GM21737 (cell line): ENCODE data around the gene C11orf54.

Source experiments
- ATAC-seq: cut with Tn5 transposase; IDR thresholded peaks from one replicate; pipeline ENCODE4 v1.9.1; 2021; ENCODE audit warnings: mild to moderate bottlenecking, moderate library complexity; ENCODE audit not compliant: unreplicated experiment

The C11orf54 gene

GRCh38 chr11:93741094-93741881 is at the start of gene C11orf54, which contains the start of gene TAF1D:
Gene C11orf54, plus strand, starts transcription at chr11:93741672. Its CDS starts 5,722 bp downstream, at chr11:93747394.
Gene TAF1D, minus strand, starts transcription at chr11:93741495. Its CDS starts 2,191 bp downstream, at chr11:93739304.
- peak; percentile 91 for ATAC-seq

- ATAC-seq, result no peak
Observed at GRCh38 chr11:93694109-93694508, 47.4 kb upstream of the C11orf54 start.

- no peak for ATAC-seq
Observed at GRCh38 chr11:93694557-93694956, 46.9 kb upstream of the C11orf54 start.

GRCh38 chr11:93697611-93698010 is 43.9 kb upstream of the C11orf54 start:
- ATAC-seq, result no peak

GRCh38 chr11:93700830-93701229 is 40.6 kb upstream of the C11orf54 start:
- no peak for ATAC-seq

- no peak for ATAC-seq
Observed at GRCh38 chr11:93704237-93704636, 37.2 kb upstream of the C11orf54 start.

GRCh38 chr11:93710239-93710638 is 31.2 kb upstream of the C11orf54 start:
- ATAC-seq, result no peak

- ATAC-seq, result no peak
Observed at GRCh38 chr11:93712678-93713077, 28.8 kb upstream of the C11orf54 start.

GRCh38 chr11:93715797-93716396 is 25.6 kb upstream of the C11orf54 start:
- ATAC-seq, result no peak

- ATAC-seq, result no peak
Observed at GRCh38 chr11:93717501-93717900, 24.0 kb upstream of the C11orf54 start.

GRCh38 chr11:93718057-93718563 is 23.4 kb upstream of the C11orf54 start:
- peak; percentile 89 for ATAC-seq

GRCh38 chr11:93719310-93719709 is 22.2 kb upstream of the C11orf54 start:
- ATAC-seq, result no peak

GRCh38 chr11:93720522-93720921 is 20.9 kb upstream of the C11orf54 start:
- ATAC-seq, result no peak

GRCh38 chr11:93724089-93724488 is 17.4 kb upstream of the C11orf54 start:
- ATAC-seq, result no peak

- no peak for ATAC-seq
Observed at GRCh38 chr11:93727985-93728791, 13.3 kb upstream of the C11orf54 start.

GRCh38 chr11:93728792-93729128 is 12.7 kb upstream of the C11orf54 start:
- no peak for ATAC-seq

GRCh38 chr11:93729129-93729616 is 12.3 kb upstream of the C11orf54 start:
- ATAC-seq, result no peak

- ATAC-seq, result no peak
Observed at GRCh38 chr11:93730108-93731107, 11.1 kb upstream of the C11orf54 start.

GRCh38 chr11:93732237-93732892 is 9.1 kb upstream of the C11orf54 start:
- ATAC-seq, result no peak
